HTERT RPE-1 (cell line): ENCODE results near the gene KDR.

ENCODE experiments used
- in situ Hi-C: fragments of 300-500 bp; cut with MboI; formaldehyde crosslinking; loops from 4 replicates; pipeline ENCODE4 v1.14.3; 2020; ENCODE audit warnings: low sequenced_read_pairs

Gene KDR

GRCh38 chr4:55124322-55125076, 896 bp downstream of the KDR start:
- in situ Hi-C loops: no loop called here

DNA sequence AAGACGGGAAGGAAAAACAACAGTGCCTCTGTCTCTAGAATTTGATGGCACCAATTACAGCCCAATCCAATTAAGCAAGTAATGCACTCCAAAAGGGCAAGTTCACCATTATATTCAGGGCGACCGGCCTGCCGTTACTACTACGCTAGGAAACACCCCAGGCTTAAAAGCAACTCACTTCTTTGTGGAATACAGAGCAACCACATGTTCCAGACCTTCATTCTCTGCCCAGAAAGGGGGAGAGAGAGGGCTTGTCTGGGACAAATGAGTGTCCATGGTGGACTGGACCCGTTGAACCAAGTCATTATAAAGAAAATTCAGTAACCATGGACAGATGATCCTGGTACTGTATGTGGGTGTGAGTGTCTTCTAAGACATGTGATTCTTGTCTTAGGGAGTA, 1.6 kb downstream of the KDR start:
- in situ Hi-C loops: no loop called here

DNA sequence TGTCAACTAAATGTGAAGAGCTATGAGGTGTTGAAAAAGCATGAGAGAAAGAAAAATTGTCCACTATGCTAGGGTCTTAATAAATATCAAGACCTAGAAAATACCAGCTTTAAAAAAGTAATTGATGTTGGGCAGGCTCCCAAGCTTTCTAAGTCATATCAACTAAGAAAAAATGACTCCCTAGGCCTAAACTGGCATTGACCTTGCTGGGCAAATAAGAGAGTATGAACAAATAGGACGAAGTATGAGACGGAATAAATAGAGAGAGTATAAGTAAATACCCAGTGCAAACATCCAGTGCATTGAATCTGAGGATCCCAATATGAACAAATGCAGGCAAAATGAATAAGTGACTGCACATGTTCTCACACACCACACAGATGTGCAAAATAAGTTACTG, 3.2 kb downstream of the KDR start:
- in situ Hi-C loops: no loop called here

- in situ Hi-C loops: no loop called here
Observed at GRCh38 chr4:55121246-55121645, 4.1 kb downstream of the KDR start.

- in situ Hi-C loops: no loop called here
Observed at GRCh38 chr4:55118397-55118796, 7.0 kb downstream of the KDR start.

GRCh38 chr4:55117511-55117910, 7.9 kb downstream of the KDR start:
- in situ Hi-C loops: no loop called here

GRCh38 chr4:55116450-55116849, 8.9 kb downstream of the KDR start:
- in situ Hi-C loops: no loop called here

DNA sequence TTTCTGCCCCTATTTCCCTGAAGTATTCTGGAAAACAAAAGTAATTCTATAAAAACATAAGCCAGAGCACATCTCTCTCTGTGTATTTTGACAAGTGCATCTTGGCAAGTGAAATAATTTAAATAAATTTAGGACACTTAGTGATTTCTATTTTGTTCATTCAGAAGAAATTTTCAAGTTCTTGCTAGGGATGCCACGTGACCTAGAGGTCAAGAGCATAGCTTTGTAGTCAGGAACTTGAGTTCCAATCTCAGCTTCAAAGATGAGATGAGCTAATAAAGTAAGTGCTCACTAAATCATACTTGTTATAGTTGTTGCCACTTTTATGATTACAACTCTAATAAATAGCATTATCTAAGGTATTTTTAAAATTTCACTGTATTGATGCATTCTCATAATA, 13.8 kb downstream of the KDR start:
- in situ Hi-C loops: no loop called here

- in situ Hi-C loops: no loop called here
Observed at GRCh38 chr4:55110131-55110530, 15.3 kb downstream of the KDR start.

- in situ Hi-C loops: no loop called here
Observed at GRCh38 chr4:55107054-55107453, 18.3 kb downstream of the KDR start.

- in situ Hi-C loops: no loop called here
Observed at GRCh38 chr4:55103224-55103623, 22.2 kb downstream of the KDR start.

- in situ Hi-C loops: no loop called here
Observed at GRCh38 chr4:55099816-55100215, 25.6 kb downstream of the KDR start.

- in situ Hi-C loops: no loop called here
Observed at GRCh38 chr4:55098456-55099204, 26.8 kb downstream of the KDR start.

GRCh38 chr4:55096619-55097018, 28.8 kb downstream of the KDR start:
- in situ Hi-C loops: no loop called here

- in situ Hi-C loops: no loop called here
Observed at GRCh38 chr4:55096045-55096444, 29.4 kb downstream of the KDR start.

DNA sequence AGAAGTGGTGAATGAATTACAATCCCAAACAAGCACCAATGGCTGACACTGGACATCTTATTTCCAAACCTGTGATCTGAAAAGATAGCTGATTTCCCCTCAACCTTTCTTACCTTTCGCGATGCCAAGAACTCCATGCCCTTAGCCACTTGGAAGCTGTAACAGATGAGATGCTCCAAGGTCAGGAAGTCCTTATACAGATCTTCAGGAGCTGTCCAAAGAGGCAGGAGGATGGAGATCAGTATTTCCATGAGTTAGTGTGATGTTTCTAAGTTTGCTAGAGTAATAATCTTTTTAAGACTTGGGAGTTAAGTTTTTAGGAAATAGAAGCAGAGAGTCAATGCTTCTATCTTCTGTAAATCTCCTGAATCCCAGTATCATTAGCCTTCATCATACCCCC, 32.9 kb downstream of the KDR start:
- in situ Hi-C loops: no loop called here

DNA sequence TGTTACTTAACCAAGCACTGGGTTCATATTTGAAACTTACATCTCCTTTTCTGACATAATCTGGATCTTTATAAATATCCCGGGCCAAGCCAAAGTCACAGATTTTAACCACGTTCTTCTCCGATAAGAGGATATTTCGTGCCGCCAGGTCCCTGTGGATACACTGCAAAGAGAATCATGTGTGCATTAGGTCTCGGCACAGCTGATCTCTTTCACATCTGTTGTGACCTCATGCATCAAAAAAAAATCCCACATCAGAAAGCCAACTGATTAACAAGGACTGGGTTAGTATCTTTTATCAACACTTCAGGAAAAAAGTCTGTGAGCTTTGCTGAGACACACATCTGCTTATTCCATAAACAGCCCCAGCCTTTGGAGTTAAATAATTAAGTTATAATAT, 35.5 kb downstream of the KDR start:
- in situ Hi-C loops: no loop called here

DNA sequence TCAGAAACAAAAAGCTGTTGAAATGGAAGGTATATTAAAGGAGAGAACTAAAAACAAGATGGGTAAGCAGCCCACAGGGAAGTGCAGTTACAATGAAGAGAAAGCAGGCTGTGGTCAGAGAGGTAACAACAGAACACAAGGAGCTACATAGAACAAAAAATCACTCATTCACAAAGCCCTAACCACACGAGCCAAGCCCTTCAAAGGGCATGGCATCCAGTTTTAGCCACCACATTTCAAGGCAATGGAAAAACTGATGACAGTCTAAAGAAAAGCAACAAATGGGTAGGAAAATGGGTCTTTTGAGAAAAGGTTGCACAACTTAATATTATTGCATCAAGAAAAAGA, 37.5 kb downstream of the KDR start:
- in situ Hi-C loops: no loop called here

GRCh38 chr4:55087009-55087912, 38.1 kb downstream of the KDR start:
- in situ Hi-C loops: no loop called here

GRCh38 chr4:55086578-55086977, 38.8 kb downstream of the KDR start:
- in situ Hi-C loops: no loop called here

DNA sequence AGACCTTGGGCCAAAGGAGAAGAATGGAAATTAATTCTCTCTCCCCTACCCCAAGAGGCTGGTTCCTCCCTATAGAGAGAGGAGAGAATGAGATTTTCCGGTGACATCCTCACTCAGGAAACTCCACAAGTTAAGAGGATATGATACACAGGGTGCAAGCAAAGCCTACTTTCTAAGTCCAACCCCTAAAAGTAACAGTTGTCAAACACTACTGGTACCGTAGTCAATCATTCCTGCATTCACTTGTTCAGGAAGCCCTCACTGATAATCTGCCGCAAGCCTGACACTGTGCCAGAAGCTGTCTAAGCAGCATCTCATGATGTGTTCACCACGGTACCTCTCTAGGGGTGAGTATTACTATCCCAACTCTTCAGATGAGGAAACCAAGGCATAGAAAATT, 41.7 kb downstream of the KDR start:
- in situ Hi-C loops: no loop called here

DNA sequence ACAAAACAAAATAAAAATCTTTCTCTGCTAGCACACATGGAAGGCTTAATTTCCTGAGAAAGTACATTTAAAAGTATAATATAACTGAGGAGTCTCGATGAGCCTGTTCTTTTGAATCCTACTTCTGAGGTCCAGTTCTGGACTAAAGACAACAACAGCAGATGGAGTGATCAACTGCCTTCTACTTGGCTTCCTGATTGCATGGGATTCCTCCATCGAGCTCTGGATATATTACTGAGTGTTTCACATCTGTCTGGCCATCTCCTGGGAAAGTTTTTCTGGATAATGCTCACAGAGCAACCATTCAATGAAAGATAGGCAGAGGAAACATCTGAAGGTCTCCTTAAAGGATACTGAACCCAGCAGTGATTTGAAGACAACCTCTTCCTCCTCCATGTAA, 42.6 kb downstream of the KDR start:
- in situ Hi-C loops: no loop called here
